Effector CD8-positive, alpha-beta T cell (primary cell): ENCODE measurements around the gene SUSD2.
"Not testable (repeated sequence)": the region's sequence is repeated elsewhere in the genome, so short reads cannot be mapped to it uniquely, and the experiment has no call there.

Experiments
- DNase-seq: peaks from one replicate; lab custom pipeline; 2025; lab: John Stamatoyannopoulos, UW

Gene SUSD2

DNA sequence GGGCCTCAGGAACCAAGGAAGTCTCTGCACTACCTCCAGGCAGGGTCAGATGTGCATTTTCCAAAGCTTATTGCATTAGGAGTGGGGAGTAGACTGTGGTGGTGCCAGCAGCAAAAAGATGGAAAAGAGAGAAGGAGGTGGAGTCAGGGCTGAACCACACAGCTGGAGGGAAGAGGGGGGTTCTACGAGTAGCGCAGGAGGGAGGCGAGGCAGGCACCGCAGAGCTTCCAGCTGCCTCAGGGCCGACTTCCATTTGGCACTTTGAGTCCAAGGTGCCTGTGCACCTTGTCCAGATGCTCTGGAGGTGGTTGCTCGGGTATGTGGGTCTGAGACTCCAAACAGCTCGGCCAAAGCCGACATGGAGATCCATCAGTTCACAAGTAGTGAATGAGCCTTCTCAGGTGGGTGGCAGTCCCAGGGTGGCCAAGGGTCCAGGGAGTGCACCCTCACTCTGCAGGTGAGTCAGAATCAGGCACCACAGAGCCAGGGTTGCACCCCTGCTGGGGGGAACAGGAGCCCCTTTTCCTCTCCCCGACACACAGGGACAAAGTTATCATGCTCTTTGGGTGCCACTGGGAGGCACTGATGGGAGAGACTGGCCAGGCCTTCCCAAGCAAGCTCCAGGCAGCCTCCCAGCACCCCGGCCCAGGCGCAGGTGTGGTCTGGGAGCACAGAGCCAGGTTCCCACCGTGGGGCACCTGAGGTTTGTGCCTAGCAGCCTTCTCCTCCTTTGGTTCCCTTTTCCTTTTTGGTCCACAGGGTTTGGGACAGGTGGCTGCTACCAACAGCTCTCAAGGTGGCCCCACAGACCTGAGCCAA lies 33.4 kb downstream of the SUSD2 start:
- DNase-seq, result no peak

DNA sequence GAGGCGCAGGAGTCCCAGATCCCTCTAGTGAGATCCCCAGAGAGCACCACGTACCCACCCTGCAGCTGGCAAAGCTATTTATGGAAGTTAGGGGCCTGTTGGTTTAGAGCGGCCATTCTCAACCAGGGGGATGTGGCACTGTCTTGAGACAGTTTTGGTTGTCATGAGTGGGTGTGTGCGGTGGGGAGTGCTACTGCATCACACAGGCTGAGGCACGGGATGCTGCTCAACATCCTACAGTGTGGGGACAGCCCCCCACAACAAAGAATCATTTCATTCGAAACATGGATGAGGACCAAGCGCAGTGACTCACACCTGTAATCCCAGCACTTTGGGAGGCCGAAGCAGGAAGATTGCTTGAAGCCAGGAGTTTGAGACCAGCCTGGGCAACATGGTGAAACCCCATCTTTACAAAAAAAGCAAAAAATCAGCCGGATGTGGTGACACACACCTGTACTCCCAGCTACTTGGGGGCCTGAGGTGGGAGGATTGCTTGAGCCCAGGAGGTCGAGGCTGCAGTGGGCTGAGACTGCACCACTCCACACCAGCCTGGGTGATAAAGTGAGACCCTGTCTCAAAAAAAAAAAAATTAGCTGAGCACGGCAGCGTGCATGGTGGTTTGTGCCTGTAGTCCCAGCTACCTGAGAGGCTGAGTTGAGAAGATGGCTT lies 35.4 kb downstream of the SUSD2 start:
- no peak for DNase-seq

DNA sequence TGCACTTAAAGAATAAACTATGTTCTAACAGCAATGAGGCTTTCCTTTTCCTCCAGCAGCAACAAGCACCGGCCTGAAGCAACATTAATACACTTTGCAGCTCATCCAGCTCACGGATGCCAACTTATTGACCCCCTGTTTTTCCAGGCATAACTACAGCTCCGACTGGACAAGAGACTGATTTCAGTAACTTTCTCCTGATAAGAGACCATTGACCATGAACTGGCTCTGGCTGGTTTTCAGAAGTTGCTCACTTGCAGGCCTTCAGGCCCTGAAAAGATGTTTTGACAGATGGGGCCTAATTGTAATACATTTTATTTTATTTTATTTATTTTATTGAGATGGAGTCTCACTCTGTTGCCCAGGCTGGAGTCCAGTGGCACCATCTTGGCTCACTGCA lies 36.1 kb downstream of the SUSD2 start:
- DNase-seq, result no peak

DNA sequence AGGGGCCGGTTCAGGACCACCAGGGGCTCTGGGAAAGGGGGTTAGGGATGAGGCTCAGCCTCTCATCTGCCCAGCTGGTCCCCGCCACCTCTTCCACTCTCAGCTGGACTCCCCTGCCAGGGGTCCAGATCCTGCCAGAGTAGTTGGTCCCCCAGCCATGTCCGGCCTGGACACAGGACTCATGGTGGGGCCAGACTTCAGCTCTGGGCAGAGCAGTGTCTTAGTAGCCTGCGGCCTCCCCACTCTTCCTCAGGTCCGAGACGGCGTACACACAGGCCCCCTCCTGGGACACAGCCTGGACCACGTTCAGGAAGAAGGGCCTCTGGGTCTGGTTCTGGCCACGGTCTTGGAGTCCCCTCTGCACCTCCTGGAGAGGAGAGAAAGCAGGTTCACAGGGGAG lies 38.5 kb downstream of the SUSD2 start:
- DNase-seq, result no peak

DNA sequence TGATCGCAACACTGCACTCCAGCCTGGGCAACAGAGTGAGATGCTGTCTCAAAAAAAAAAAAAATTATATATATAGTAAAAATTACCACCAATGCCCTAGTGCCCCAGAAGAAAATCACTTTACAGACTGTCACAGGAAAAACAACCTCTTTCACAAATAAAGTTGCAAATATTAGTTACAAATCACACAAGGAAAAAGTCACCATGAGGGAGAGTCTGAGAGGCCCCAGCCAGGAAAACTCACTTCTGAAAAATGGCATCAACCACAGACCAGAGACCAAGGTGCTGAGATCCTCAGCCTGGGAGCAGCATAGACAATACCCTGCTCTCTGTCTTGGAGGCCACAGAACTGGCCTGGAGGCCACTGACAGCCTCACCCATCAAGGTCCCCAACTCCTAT lies 43.2 kb downstream of the SUSD2 start:
- no peak for DNase-seq

DNA sequence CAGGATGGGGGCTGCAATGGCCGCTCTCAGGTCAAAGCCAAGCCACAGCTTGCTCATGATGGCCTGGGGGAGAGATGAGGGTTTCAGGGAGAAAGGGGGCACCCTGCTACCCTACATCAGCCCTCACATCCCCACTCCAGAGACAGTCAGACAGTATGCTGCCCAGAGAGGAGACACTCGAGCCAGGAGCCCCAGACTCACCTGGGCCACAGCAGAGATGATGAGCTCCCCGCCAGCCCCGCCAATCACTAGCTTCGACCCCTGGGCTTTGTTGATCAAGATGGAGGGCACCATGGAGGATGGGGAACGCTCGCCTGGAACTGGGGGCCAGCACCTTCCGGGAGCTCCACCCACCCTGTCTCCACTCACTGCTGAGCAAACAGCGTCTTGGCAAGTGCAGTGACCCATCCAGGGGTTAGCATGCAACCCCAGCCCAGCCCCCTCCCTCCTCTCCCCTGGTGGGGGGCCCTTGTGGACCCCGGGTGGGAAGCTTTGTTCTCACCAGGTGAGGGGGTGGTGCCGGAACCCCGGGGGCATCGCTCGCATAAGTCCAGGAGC lies 43.8 kb downstream of the SUSD2 start:
- DNase-seq, result no peak

DNA sequence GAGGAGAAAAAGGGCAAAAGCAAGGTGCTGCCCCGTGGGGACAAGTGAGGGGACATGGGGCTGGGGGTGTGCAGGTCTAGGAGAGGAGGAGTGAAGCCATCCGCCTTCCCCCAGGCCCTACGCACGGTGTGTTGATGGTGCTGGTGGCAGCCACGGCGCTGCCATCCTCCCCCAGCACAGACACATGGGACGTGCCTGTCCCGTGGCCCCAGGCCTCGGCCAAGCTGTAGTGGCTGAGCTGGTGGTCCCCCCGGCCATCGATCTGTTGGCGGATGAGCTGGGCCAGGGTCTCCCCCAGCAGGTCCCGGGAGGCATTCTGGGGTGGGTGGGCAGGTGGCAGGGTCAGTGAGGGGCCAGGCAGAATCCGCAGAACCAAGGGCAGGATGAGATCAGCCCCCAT lies 44.7 kb downstream of the SUSD2 start:
- no peak for DNase-seq

DNA sequence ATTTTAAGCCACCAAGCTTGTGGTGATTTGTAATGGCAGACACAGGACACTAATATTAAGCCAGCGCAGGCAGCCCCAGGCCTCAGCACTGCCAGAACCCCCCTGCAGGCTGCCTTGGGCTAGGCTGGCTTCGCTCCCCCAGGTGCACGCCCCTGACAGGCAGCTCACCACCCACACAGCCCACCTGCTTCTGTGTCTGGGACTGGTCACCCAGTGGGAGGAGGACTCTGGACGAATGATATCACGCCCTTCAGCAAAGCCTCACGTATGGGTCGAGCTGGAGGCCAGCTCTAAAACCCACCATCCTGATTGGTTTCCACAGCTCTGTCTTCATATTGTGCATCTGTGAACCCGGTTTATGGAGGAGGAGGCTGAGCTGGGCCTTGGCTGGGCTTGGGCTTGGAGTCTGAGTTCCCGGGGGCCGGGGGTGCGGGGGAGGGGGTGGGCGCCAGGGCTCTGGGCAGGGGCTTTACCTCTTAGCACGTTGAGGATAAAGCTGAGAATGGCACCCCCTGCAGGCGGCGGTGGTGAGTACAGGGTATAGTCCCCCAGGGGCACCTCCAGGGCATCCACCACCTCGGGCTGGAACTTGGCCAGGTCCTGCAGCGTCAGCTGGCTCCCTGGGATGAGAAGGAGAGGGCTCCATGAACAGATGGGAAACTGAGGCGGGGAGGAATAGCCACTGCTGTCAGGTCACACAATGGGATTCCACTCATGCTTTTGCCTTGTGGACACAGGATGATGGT lies 49.8 kb downstream of the SUSD2 start:
- peak; percentile 60 for DNase-seq

DNA sequence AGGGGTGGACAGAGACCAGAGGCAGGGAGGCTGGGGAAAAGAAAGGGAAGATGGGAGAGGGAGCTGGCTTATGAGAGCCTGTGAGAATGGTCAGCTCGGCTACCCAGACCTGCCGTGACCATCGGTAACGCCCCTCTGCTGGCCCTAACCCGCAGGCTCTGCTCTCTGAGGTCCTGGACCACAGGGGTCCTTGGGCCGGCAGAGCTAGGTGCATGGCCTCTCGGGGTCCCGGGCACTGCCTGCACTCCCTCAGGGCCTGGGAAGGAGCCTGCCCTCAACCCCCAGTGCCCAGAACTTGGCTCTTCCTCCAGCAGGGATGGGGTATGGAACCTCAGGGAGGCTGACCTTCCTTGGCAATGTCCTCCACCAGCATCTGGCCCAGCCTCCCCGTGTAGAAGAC lies 50.4 kb downstream of the SUSD2 start:
- no peak for DNase-seq

DNA sequence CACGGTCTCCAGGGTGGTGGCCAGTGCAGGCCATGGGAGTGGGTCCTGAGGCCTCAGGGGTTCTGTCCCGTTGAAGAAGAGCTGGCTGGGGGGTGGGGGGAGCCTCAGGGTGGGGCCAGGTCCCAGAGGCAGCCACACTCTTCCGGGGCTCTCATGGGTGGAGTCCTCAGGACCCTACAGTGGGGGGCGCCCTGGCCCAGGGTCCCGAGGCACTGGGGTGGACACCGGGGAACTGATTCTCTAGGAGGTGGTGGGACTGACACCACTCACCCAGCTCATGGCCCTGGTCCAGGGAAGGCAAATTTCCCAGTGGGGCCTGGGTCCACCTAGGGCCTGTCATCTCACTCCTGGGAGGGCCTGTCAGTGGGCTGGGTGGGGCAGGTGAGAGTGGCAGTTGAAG lies 50.8 kb downstream of the SUSD2 start:
- no peak for DNase-seq

DNA sequence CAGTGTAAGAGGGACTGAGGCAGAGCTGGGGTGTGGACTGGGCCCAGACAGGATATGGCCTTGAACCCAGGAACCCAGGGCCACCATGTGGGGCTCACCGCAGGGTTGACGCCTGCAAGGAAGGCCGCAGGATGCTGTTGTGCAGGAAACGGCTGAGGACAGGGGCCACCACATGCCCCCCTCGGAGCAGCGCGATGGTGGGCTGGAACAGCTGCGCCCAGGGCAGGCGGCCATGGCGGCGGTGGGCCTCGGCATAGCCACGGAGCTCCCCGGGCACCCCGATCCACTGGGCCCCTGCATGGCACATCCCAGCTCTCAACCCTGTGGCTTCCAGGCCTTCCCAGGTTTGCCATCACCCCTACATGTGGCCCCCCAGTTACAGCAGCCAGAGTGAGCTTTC lies 51.4 kb downstream of the SUSD2 start:
- no peak for DNase-seq

DNA sequence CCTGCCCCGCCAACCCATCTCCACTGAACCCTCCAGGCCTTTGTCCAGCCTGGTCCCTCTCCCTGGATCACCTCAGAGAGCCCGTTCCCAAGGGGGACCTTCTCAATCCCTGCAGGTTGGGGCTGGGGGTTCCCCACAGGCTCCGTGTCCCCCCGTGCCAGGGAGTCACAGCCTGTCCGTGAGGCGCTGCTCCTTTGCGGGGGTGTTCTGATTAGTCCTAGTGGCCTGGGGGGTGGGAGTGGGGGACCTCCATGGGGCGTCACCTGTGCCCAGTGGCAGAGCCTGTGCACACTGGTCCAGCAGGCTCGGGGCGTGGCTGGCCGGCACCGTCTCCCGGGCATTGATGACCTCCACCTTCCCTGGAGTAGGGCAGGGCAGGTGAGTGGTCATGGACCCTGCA lies 51.9 kb downstream of the SUSD2 start:
- no peak for DNase-seq

DNA sequence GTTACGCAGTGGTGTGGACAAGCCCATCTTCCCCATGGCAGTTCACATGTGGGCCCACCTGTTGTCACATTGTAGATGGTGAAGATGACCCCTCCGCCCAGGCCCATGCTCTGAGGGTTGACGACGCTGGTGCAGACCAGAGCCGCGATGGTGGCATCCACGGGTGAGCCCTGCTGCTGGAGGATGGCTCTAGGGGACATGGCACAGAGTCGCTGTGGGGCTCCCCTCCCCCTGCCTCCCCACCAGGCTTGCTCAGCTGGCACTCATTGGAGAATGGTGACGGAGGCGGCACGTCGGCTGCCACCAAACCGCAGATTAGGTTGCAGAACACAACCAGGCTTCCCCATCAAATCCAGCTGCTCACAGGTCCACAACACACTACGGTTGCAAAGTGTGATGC lies 52.5 kb downstream of the SUSD2 start:
- no peak for DNase-seq

DNA sequence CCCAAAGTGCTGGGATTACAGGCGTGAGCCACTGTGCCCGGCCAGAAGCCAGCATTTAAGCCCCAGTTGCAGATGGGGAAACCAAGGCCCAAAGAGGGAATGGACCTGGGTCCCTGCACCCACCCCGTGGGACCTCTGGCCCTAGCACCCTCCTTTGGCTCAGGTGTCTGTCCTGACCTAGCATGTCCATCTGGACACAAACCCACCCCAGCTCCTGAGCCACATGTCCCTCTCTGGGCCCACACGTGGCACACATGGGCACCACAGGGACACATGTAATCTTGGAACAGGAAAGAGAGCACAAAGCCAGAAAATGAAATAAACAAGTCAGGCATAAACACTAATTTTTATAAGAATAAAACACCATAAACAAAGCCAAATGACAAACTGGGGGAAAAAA lies 54.0 kb downstream of the SUSD2 start:
- DNase-seq, result no peak

DNA sequence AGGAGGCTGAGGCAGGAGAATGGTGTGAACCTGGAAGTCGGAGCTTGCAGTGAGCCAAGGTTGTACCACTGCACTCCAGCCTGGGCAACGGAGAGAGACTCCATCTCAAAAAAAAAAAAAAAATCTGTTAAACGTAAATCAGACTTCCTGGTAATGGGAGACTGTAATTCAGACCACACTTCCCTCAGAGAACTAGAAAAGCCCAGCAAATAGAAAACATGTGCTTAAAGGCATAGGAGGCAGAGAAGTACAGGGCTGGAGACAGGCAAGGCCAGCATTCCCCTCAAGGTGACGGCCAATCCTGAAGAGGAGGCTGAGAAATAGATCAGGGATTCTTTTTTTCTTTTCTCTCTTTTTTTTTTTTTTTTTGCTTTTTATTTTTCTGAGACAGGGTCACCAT lies 55.4 kb downstream of the SUSD2 start:
- DNase-seq, result no peak

DNA sequence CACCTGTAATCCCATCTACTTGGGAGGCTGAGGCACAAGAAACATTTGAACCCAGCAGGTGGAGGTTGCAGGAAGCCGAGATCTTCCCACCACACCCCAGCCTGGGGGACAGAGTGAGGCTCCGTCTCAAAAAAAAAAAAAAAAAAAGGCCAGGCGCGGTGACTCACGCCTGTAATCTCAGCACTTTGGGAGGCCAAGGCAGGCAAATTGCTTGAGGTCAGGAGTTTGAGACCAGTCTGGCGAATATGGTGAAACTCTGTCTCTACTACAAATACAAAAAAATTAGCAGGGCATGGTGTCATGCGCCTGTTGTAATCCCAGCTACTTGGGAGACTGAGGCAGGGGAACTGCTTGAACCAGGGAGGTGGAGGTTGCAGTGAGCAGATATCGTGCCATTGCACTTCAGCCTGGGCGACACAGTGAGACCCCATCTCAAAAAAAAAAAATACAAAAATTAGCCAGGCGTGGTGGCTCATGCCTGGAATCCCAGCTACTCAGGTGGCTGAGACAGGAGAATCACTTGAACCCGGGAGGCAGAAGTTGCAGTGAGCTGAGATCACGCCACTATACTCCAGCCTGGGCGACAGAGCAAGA lies 56.9 kb downstream of the SUSD2 start:
- DNase-seq, result not testable (repeated sequence)
